GM12873 (cell line): Measurements from ENCODE around the gene CCT4.

ENCODE experiments used
- CTCF ChIP-seq: IDR thresholded peaks from 2 replicates; pipeline ENCODE4 v1.5.1; 2012; ENCODE audit warnings: low read depth, mild to moderate bottlenecking, moderate library complexity, low read length, control low read depth; ENCODE audit not compliant: insufficient read depth; ENCODE audit errors: missing control alignments

CCT4 gene

DNA sequence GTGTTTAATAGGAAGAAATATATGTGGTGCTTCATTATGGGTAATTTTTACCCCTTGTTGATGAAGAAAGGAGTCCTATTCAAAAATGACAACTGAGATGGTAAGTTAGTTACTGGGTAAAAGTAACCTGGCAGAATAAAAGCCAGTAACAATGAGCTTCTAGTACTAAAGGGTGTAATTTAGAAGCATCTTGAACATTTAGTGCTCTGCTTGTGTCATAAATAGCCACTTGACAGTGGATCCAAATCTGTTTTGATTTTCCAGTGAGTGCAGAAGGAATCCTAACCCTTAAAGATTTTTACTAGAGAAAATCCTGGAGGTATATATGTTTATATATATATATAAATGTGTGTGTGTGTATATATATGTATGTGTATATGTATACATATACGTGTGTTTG, 32.1 kb upstream of the CCT4 start:
- no peak for TF ChIP-seq CTCF

GRCh38 chr2:61911510-61911909, 23.1 kb upstream of the CCT4 start:
- TF ChIP-seq CTCF: peak; percentile 47

DNA sequence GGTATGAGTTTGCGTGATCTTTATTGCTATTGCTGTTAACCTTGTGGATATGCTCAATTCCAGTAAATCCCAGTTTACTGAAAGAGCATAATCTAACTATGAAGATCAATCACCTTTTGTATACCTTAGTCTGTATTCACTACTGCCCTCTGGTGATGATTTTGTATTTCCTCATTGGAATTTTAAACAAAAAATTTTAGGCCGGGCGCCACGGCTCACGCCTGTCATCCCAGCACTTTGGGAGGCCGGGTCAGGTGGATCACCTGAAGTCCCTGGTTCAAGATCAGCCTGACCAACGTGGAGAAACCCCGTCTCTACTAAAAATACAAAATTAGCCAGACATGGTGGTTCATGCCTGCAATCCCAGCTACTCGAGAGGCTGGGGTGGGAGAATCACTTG, 22.1 kb upstream of the CCT4 start:
- TF ChIP-seq CTCF: no peak

DNA sequence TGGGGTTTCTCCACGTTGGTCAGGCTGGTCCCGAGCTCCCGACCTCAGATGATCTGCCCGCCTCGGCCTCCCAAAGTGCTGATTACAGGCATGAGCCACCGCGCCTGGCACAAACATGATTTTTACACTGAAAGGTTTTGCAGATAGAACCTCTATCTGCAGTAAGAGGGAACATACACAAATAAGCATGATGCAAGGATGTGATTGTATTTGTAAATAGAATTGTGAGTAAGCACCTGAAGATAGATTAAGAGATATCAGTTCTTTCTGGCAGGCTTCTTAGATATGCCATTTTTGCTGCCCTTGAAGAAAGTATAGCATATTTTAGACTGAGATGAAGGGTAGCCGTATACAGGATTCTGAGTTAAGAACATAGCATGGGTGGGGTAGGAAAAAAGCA, 20.7 kb upstream of the CCT4 start:
- TF ChIP-seq CTCF: no peak

- no peak for TF ChIP-seq CTCF
Measured at GRCh38 chr2:61906186-61906470, 17.7 kb upstream of the CCT4 start.

DNA sequence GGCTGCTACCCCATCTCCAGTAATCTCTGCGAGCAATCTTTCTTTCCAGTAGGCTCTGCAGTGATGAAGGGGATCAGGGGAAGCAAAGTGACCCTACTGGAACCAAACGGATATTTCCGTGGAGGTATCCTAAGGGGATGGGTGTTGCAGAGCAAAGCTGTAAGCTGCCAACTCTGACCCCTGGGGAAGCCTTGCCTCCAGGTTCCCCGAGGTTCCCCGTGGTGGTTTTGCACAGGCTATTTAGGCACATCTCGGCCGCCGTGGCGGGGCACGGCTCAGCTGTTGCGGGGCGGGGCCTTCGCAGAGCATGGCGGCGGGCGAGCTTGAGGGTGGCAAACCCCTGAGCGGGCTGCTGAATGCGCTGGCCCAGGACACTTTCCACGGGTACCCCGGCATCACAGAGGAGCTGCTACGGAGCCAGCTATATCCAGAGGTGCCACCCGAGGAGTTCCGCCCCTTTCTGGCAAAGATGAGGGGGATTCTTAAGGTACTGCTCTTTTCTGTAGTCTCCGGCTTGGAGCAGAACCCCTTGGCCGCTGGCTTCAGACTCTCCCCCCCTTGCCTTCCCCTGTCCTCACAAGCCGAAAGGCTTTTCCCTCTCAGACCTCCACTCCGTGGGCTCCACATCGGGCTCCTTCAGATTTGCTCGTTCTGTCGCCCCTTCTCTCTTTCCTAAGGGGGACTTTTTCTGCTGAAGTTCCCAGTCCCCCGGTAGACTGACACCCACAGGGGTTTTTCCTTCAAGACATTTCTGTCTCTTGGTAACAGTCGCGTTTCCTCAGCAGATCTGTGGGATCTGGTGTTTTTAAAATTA, 17.1 kb upstream of the CCT4 start, which contains the start of gene COMMD1:
TSS of gene COMMD1 (plus strand) at position 303 of the 814 bp plus-strand sequence. CDS start at position 308, 5 bp downstream.
- no peak for TF ChIP-seq CTCF

DNA sequence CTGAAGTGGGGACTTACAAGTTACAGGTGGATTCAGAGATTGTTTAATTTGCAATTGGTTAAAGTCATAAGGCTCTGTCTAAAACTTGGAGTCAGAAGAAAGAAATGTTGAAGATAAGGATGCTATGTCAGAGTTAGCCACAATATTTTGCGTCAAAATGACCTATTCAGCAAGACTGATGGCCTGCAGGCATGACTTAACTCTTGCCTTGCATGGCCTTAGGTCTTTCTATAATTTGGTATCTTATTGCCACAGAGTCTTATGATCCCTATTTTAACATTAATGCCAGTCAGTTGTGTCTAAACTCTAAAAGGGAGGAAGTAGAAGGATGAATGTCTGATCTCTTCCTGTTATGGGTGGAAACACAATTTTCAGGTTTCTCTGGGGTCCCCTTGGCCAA, 11.8 kb upstream of the CCT4 start:
- no peak for TF ChIP-seq CTCF
